Omental fat pad (tissue), 4 donors: Measurements from ENCODE around the gene TECPR2. TPM values are rescaled to one million over a fixed set of nuclear protein-coding genes. Genes with fewer than 3 reads are reported as not detected.

Source experiments
- ATAC-seq: fragments of 150-250 bp; one replicate; pipeline ENCODE4 v1.9.1; 2016; ENCODE audit warnings: mild to moderate bottlenecking, moderate library complexity; ENCODE audit not compliant: low FRiP score
- DNase-seq: peaks from one replicate; pipeline ENCODE4 v3.0.0-alpha.2; 2019; ENCODE audit warnings: low spot score
- CTCF ChIP-seq, 3 donors: fragments of 450-650 bp; IDR thresholded peaks; one replicate each; pipeline ENCODE4 v1.5.1; 2016 to 2017; ENCODE audit warnings: antibody characterized with exemption in 3 of 3, mild to moderate bottlenecking in 3 of 3, moderate library complexity in 2 of 3
- total RNA-seq, 4 donors: library from RNA; depleted of rRNA; stranded (reverse); fragments of >200 nt; gene quantifications; one replicate each; pipeline ENCODE4 v1.1.0, GENCODE V29; 2016

TECPR2 gene
- total RNA-seq, 4 donors from 2014 or later = 12.7 to 46.0 (median 17.9) TPM

- DNase-seq = no peak
- no peak for TF ChIP-seq CTCF (IDR thresholded peaks at IDR 0.05)
Measured at GRCh38 chr14:102523200-102523568, 160.4 kb downstream of the TECPR2 start.

GRCh38 chr14:102523569-102524450 is 161.1 kb downstream of the TECPR2 start:
- TF ChIP-seq CTCF (IDR thresholded peaks at IDR 0.05) = no peak
- ATAC-seq = no peak

More at GRCh38 chr14:102523200-102523568, 160.4 kb downstream of the TECPR2 start:
- no peak for ATAC-seq

GRCh38 chr14:102524451-102525218 is 161.9 kb downstream of the TECPR2 start:
- ATAC-seq (peak; percentile 100), DNase-seq (peak; percentile 97)
- TF ChIP-seq CTCF (IDR thresholded peaks at IDR 0.05) = peak in 2 of 3 donors; percentile 89 to 95

More at GRCh38 chr14:102523569-102524450, 161.1 kb downstream of the TECPR2 start:
- no peak for DNase-seq

- DNase-seq (no peak), ATAC-seq (peak; percentile 18)
- no peak for TF ChIP-seq CTCF (IDR thresholded peaks at IDR 0.05)
Measured at GRCh38 chr14:102525219-102525928, 162.6 kb downstream of the TECPR2 start.

- DNase-seq (no peak), ATAC-seq (no peak)
- no peak for TF ChIP-seq CTCF (IDR thresholded peaks at IDR 0.05)
Measured at GRCh38 chr14:102525929-102526497, 163.3 kb downstream of the TECPR2 start.

- no peak for DNase-seq
- no peak for TF ChIP-seq CTCF (IDR thresholded peaks at IDR 0.05)
- ATAC-seq = no peak
Measured at GRCh38 chr14:102528431-102529170, 165.9 kb downstream of the TECPR2 start.
